Gastrocnemius medialis (tissue), 4 donors: ENCODE measurements around the gene PTCD1.

Source experiments
- POLR2A ChIP-seq, 2 donors: fragments of 450-650 bp; IDR thresholded peaks; one replicate each; pipeline ENCODE4 v1.6.1; 2017; ENCODE audit warnings: antibody characterized with exemption in 2 of 2, mild to moderate bottlenecking in 2 of 2, moderate library complexity in 2 of 2
- TF ChIP-seq, protein P1 (sequence below), 5 experiments: fragments of 450-650 bp in 3 of 5; fragments of 200-600 bp in 2 of 5; sonication (generic) in 2 of 5; IDR thresholded peaks in 4 of 5; conservative IDR thresholded peaks in 1 of 5; 1 replicate in 4 of 5; 2 replicates in 1 of 5; pipeline ENCODE4 v1.5.1; 2016 to 2019; ENCODE audit warnings: antibody characterized with exemption in 5 of 5, mild to moderate bottlenecking in 3 of 5, moderate library complexity in 3 of 5

DNA sequence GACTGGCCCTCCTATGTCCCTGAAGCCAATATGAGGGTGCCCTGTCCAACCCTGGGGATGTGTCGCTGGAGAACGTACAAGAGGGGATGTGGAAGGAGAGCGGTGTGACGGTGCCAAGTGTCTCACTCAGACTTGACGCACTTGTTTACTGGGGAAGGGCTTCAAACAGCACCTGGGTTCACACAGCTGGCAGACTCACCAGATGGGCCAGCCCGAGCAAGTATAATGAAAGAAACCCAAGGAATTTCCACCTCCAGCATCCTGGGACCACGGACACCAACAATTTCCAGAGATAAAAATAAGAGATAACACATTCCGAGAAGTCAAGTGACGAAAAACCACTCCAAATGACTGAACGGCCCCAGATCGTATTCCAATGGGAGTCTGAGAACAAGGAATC, 22.1 kb upstream of the PTCD1 start:
- TF ChIP-seq, protein P1, sequence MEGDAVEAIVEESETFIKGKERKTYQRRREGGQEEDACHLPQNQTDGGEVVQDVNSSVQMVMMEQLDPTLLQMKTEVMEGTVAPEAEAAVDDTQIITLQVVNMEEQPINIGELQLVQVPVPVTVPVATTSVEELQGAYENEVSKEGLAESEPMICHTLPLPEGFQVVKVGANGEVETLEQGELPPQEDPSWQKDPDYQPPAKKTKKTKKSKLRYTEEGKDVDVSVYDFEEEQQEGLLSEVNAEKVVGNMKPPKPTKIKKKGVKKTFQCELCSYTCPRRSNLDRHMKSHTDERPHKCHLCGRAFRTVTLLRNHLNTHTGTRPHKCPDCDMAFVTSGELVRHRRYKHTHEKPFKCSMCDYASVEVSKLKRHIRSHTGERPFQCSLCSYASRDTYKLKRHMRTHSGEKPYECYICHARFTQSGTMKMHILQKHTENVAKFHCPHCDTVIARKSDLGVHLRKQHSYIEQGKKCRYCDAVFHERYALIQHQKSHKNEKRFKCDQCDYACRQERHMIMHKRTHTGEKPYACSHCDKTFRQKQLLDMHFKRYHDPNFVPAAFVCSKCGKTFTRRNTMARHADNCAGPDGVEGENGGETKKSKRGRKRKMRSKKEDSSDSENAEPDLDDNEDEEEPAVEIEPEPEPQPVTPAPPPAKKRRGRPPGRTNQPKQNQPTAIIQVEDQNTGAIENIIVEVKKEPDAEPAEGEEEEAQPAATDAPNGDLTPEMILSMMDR (IDR thresholded peaks at IDR 0.05 in 4 of 5, conservative IDR thresholded peaks at IDR 0.05 in 1 of 5): no peak
- TF ChIP-seq POLR2A (IDR thresholded peaks at IDR 0.05): no peak
